ENCODE results near the gene SURF6.
"Not testable (repeated sequence)": the region's sequence is repeated elsewhere in the genome, so short reads cannot be mapped to it uniquely, and the experiment has no call there.

The SURF6 gene

DNA sequence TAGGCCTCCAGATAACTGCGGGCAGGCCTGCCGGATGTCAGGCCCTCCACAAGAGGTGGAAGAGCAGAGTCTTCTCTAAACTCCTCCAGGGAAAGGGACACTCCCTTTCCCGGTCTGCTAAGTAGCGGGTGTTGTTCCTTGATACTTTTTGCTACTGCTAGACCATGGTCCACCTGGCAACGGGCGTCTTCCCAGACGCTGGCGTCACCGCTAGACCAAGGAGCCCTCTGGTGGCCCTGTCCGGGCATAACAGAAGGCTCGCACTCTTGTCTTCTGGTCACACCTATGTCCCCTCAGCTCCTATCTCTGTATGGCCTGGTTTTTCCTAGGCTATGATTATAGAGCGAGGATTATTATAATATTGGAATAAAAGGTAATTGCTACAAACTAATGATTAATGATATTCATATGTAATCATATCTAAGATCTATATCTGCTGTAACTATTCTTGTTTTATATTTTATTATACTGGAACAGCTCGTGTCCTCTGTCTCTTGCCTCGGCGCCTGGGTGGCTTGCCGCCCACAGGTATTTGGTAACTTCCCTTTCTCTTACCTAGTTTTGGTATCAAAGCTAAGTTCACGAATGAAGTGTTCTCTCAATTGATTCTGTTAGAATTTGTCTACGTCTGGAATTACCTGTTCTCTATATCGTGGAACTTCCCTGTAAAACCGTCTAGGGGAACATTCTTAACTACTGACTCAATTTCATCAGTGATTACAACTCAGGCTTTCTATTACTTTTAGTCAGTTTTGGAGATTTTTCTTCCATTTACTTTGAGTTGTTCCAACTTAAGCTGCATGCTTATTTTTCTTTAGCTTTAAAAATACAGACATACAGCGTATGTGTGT lies 6.5 kb downstream of the SURF6 start:
- peaks cover 4 to 49% of the 10 kb centered on the region in 2 experiments; a peak in 2 of 3 replicates for H3K36me3 ChIP-seq (ENCODE audit: control insufficient read depth in 2 of 2, insufficient read depth in 1 of 2, low read length in 2 of 2)
- H3K9me3 ChIP-seq (ENCODE audit: control insufficient read depth, insufficient read depth, low read depth, low read length); H3K4me3 ChIP-seq (ENCODE audit: low read depth, low read length); H3K27ac ChIP-seq (ENCODE audit: extremely low read depth, low read depth, low read length); H3K4me1 ChIP-seq (ENCODE audit: control insufficient read depth, insufficient read depth, low read length): not testable (repeated sequence)
- TF ChIP-seq, protein P1, sequence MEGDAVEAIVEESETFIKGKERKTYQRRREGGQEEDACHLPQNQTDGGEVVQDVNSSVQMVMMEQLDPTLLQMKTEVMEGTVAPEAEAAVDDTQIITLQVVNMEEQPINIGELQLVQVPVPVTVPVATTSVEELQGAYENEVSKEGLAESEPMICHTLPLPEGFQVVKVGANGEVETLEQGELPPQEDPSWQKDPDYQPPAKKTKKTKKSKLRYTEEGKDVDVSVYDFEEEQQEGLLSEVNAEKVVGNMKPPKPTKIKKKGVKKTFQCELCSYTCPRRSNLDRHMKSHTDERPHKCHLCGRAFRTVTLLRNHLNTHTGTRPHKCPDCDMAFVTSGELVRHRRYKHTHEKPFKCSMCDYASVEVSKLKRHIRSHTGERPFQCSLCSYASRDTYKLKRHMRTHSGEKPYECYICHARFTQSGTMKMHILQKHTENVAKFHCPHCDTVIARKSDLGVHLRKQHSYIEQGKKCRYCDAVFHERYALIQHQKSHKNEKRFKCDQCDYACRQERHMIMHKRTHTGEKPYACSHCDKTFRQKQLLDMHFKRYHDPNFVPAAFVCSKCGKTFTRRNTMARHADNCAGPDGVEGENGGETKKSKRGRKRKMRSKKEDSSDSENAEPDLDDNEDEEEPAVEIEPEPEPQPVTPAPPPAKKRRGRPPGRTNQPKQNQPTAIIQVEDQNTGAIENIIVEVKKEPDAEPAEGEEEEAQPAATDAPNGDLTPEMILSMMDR (tag by site-specific recombination; IDR thresholded peaks at IDR 0.05): peak; percentile 34; the same call in 1 of the 2 replicates
- TF ChIP-seq ZBTB8A (tag by site-specific recombination; IDR thresholded peaks at IDR 0.05): 0 out of 2 replicates have a peak, but pooled peaks have one; percentile 20
- peak; percentile 61 for TF ChIP-seq ZNF654 (tag by site-specific recombination; IDR thresholded peaks at IDR 0.05; ENCODE audit: low read depth)
- peak; percentile 12; the same call in 1 of the 2 replicates for TF ChIP-seq KLF1 (tag by site-specific recombination; IDR thresholded peaks at IDR 0.05)
- 0 out of 2 replicates have a peak, but pooled peaks have one; percentile 10 for TF ChIP-seq ZSCAN30 (tag by site-specific recombination; IDR thresholded peaks at IDR 0.05)
- peak; percentile 41; the same call in 1 of the 2 replicates for TF ChIP-seq ZNF2 (tag by site-specific recombination; IDR thresholded peaks at IDR 0.05)
- POLR2A ChIA-PET: interaction anchor here (1.1 to 3.1 kb wide), 7 partner anchors 11 to 143 kb away, joined by 3 to 20 read pairs (median 4); partner anchors contain the start of genes MED22 and RPL7A
- CTCF ChIA-PET: interaction anchor here (0.5 to 8.9 kb wide), 17 partner anchors 9 to 182 kb away, joined by 3 to 159 read pairs (median 5); no protein-coding TSS in a partner anchor

DNA sequence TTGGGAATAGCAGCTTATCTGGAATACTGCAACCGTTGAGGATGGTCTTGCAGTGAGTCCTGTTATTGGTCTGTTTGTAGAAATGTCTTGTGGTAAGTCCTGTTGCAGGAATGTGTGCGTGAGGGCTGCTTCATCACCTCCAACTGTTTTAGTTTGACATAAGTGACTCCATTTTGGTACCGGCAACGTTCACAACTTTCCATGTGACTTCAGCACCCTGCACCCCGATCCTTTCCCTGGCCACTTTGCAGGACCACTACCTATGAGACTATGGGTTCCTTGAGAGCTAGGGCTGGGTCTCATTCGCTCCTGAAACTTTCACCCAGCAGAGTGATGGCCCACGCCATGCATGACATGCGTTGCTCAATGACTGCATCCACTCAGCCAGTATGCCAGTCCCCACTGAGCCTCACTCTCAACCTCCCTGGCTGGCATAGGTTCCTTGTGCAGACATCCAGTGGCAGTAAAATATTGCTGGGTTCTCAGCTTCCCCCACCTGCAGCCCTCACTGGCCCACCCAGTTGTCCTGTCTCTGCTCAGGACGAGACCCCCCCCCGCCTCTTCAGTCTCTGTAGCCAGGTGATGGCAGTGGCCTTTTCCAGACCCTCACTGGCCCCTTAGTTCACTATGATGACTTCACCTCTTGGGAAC lies 8.0 kb downstream of the SURF6 start:
- no peaks in the 10 kb centered on the region for H3K4me1 ChIP-seq (ENCODE audit: control insufficient read depth, insufficient read depth, low read length)
- H3K9me3 ChIP-seq (ENCODE audit: control insufficient read depth, insufficient read depth, low read depth, low read length): no peaks in the 10 kb centered on the region
- no peak overlapping the region for H3K4me3 ChIP-seq (ENCODE audit: low read depth, low read length)
- POLR2A ChIA-PET: interaction anchor here (3.1 kb wide), 1 partner anchor 142 kb away, joined by 19 read pairs; no protein-coding TSS in a partner anchor
- CTCF ChIA-PET: interaction anchor here (0.7 to 8.9 kb wide), 5 partner anchors 89 to 178 kb away, joined by 3 to 159 read pairs (median 40); no protein-coding TSS in a partner anchor
- no peak overlapping the region for H3K27ac ChIP-seq (ENCODE audit: extremely low read depth, low read depth, low read length)
- peaks cover 4 to 33% of the 10 kb centered on the region in 2 experiments; a peak in 2 of 3 replicates for H3K36me3 ChIP-seq (ENCODE audit: control insufficient read depth in 2 of 2, insufficient read depth in 1 of 2, low read length in 2 of 2)
- TF ChIP-seq FEZF1 (tag by site-specific recombination; IDR thresholded peaks at IDR 0.05) (no peak), ZNF501 (tag by site-specific recombination; IDR thresholded peaks at IDR 0.05) (no peak), ZBTB8A (tag by site-specific recombination; IDR thresholded peaks at IDR 0.05) (no peak), ZNF48 (tag by site-specific recombination; IDR thresholded peaks at IDR 0.05) (no peak), MEIS1 (CRISPR knock-in tag; IDR thresholded peaks at IDR 0.05; ENCODE audit: borderline replicate concordance) (no peak), SCRT2 (tag by site-specific recombination; IDR thresholded peaks at IDR 0.05) (no peak), ZNF175 (tag by site-specific recombination; IDR thresholded peaks at IDR 0.05) (no peak), ZNF664 (tag by site-specific recombination; IDR thresholded peaks at IDR 0.05) (no peak), BCL11B (tag by site-specific recombination; IDR thresholded peaks at IDR 0.05; ENCODE audit: low read depth) (no peak), ZNF292 (tag by site-specific recombination; IDR thresholded peaks at IDR 0.05; ENCODE audit: borderline replicate concordance, low read depth) (no peak)
- TF ChIP-seq, protein P2, sequence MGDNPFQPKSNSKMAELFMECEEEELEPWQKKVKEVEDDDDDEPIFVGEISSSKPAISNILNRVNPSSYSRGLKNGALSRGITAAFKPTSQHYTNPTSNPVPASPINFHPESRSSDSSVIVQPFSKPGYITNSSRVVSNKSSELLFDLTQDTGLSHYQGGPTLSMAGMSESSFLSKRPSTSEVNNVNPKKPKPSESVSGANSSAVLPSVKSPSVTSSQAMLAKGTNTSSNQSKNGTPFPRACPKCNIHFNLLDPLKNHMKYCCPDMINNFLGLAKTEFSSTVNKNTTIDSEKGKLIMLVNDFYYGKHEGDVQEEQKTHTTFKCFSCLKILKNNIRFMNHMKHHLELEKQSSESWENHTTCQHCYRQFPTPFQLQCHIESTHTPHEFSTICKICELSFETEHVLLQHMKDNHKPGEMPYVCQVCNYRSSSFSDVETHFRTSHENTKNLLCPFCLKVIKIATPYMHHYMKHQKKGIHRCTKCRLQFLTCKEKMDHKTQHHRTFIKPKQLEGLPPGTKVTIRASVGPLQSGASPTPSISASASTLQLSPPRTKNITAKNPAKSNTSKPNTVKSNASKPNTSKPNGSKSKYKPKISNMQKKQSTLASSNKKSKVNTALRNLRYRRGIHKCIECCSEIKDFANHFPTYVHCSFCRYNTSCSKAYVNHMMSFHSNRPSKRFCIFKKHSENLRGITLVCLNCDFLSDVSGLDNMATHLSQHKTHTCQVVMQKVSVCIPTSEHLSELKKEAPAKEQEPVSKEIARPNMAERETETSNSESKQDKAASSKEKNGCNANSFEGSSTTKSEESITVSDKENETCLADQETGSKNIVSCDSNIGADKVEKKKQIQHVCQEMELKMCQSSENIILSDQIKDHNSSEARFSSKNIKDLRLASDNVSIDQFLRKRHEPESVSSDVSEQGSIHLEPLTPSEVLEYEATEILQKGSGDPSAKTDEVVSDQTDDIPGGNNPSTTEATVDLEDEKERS (tag by site-specific recombination; IDR thresholded peaks at IDR 0.05): no peak
- TF ChIP-seq, protein P3, sequence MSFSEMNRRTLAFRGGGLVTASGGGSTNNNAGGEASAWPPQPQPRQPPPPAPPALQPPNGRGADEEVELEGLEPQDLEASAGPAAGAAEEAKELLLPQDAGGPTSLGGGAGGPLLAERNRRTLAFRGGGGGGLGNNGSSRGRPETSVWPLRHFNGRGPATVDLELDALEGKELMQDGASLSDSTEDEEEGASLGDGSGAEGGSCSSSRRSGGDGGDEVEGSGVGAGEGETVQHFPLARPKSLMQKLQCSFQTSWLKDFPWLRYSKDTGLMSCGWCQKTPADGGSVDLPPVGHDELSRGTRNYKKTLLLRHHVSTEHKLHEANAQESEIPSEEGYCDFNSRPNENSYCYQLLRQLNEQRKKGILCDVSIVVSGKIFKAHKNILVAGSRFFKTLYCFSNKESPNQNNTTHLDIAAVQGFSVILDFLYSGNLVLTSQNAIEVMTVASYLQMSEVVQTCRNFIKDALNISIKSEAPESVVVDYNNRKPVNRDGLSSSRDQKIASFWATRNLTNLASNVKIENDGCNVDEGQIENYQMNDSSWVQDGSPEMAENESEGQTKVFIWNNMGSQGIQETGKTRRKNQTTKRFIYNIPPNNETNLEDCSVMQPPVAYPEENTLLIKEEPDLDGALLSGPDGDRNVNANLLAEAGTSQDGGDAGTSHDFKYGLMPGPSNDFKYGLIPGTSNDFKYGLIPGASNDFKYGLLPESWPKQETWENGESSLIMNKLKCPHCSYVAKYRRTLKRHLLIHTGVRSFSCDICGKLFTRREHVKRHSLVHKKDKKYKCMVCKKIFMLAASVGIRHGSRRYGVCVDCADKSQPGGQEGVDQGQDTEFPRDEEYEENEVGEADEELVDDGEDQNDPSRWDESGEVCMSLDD (tag by site-specific recombination; IDR thresholded peaks at IDR 0.05): no peak
- TF ChIP-seq, protein P4, sequence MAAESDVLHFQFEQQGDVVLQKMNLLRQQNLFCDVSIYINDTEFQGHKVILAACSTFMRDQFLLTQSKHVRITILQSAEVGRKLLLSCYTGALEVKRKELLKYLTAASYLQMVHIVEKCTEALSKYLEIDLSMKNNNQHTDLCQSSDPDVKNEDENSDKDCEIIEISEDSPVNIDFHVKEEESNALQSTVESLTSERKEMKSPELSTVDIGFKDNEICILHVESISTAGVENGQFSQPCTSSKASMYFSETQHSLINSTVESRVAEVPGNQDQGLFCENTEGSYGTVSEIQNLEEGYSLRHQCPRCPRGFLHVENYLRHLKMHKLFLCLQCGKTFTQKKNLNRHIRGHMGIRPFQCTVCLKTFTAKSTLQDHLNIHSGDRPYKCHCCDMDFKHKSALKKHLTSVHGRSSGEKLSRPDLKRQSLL (tag by site-specific recombination; IDR thresholded peaks at IDR 0.05): no peak
- TF ChIP-seq, protein P5, sequence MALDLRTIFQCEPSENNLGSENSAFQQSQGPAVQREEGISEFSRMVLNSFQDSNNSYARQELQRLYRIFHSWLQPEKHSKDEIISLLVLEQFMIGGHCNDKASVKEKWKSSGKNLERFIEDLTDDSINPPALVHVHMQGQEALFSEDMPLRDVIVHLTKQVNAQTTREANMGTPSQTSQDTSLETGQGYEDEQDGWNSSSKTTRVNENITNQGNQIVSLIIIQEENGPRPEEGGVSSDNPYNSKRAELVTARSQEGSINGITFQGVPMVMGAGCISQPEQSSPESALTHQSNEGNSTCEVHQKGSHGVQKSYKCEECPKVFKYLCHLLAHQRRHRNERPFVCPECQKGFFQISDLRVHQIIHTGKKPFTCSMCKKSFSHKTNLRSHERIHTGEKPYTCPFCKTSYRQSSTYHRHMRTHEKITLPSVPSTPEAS (tag by site-specific recombination; IDR thresholded peaks at IDR 0.05): no peak
- TF ChIP-seq, protein P6, sequence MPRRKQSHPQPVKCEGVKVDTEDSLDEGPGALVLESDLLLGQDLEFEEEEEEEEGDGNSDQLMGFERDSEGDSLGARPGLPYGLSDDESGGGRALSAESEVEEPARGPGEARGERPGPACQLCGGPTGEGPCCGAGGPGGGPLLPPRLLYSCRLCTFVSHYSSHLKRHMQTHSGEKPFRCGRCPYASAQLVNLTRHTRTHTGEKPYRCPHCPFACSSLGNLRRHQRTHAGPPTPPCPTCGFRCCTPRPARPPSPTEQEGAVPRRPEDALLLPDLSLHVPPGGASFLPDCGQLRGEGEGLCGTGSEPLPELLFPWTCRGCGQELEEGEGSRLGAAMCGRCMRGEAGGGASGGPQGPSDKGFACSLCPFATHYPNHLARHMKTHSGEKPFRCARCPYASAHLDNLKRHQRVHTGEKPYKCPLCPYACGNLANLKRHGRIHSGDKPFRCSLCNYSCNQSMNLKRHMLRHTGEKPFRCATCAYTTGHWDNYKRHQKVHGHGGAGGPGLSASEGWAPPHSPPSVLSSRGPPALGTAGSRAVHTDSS (tag by site-specific recombination; IDR thresholded peaks at IDR 0.05): no peak
